Measurements from ENCODE around the gene MPV17. TPM values are rescaled to one million over a fixed set of nuclear protein-coding genes. Genes with fewer than 3 reads are reported as not detected.
"Not testable (repeated sequence)": the region's sequence is repeated elsewhere in the genome, so short reads cannot be mapped to it uniquely, and the experiment has no call there.

The MPV17 gene
- total RNA-seq, 4 donors from 2014 or later = 92.9 to 151 (median 116) TPM

DNA sequence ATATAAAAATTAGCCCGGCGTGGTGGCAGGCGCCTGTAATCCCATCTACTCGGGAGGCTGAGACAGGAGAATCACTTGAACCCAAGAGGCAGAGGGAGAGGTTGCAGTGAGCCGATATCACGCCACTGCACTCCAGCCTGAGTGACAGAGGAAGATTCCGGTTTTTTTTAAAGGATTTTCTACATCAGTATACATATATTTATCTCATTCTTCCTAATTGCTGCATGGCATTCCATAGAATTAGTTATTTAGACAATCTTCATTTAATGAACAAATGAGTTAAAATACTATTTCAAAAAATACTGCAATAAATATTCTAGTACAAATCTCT lies 31.7 kb upstream of the MPV17 start:
- WGBS, 2 donors = 94% methylated on average over 7 of the region's 7 CpGs
- H3K36me3 ChIP-seq = no peaks in the 10 kb centered on the region
- no peak for DNase-seq
- intact Hi-C loops (cut with DNase I) = no loop called here
- TF ChIP-seq, protein P1, sequence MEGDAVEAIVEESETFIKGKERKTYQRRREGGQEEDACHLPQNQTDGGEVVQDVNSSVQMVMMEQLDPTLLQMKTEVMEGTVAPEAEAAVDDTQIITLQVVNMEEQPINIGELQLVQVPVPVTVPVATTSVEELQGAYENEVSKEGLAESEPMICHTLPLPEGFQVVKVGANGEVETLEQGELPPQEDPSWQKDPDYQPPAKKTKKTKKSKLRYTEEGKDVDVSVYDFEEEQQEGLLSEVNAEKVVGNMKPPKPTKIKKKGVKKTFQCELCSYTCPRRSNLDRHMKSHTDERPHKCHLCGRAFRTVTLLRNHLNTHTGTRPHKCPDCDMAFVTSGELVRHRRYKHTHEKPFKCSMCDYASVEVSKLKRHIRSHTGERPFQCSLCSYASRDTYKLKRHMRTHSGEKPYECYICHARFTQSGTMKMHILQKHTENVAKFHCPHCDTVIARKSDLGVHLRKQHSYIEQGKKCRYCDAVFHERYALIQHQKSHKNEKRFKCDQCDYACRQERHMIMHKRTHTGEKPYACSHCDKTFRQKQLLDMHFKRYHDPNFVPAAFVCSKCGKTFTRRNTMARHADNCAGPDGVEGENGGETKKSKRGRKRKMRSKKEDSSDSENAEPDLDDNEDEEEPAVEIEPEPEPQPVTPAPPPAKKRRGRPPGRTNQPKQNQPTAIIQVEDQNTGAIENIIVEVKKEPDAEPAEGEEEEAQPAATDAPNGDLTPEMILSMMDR (IDR thresholded peaks at IDR 0.05) = no peak
- no peak for TF ChIP-seq POLR2A (IDR thresholded peaks at IDR 0.05)
- H3K4me1 ChIP-seq = peaks cover 22 to 38% of the 10 kb centered on the region in 2 donors
- no peaks in the 10 kb centered on the region for H3K9me3 ChIP-seq
- H3K27me3 ChIP-seq = no peaks in the 10 kb centered on the region
- no peak overlapping the region for H3K4me3 ChIP-seq (replicated peaks in 1 of 3)
- H3K27ac ChIP-seq = no peak overlapping the region

DNA sequence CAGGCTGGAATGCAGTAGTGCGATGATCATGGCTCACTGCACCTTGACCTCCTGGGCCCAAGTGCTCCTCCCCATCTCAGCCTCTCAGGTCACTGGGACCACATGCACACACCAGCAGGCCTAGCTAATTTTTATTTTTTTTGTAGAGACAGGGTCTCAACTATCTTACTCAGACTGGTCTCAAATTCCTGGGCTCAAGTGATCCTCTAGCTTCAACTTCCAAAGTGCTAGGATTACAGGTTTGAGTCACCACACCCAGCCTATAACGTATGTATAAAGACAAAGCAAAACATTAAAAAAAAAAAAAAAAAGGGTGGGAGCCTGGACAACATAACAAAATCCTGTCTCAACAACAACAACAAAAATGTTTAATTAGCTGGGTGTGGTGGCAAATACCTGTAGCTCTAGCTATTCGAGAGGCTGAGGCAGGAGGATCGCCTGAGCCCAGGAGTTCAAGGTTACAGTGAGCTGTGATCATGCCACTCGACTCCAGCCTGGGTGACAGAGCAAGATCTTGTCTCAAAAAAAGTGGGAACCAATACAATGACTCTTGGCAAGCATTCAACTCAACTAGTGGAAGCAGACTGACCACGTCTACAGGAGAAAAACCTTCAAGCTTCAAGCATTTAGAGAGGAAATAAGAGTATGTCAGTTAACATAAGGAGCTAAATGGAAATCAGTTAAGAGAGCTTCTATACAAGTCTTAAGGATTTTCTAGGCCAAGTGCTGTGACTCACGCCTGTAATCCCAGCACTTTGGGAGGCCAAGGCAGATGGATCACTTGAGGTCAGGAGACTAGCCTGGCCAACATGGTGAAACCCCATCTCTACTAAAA lies 31.1 kb upstream of the MPV17 start:
- Histone ChIP-seq H3K4me3 (replicated peaks in 1 of 3) (no peak overlapping the region), H3K4me1 (peaks cover 22 to 38% of the 10 kb centered on the region in 2 donors), H3K27ac (no peak overlapping the region), H3K27me3 (no peaks in the 10 kb centered on the region), H3K9me3 (no peaks in the 10 kb centered on the region), H3K36me3 (no peaks in the 10 kb centered on the region)
- DNase-seq = no peak
- WGBS, 2 donors = 72 to 73% methylated on average over 7 of the region's 7 CpGs
- intact Hi-C loops (cut with DNase I) = no loop called here
- TF ChIP-seq, protein P1 (IDR thresholded peaks at IDR 0.05) = no peak
- no peak for TF ChIP-seq POLR2A (IDR thresholded peaks at IDR 0.05)

DNA sequence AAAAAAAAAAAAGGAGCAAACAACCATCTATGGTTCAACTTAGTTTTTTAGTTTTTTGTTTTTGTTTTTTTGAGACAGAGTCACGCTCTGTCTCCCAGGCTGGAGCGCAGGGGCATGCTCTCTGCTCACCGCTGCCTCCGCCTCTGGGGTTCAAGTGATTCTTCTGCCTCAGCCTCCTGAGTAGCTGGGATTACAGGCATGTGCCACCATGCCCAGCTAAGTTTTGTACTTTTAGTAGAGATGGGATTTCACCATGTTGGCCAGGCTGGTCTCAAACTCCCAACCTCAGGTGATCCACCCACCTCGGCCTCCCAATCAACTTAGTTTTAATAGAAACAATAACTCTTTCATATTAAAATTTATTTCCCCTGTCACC lies 30.5 kb upstream of the MPV17 start:
- intact Hi-C loops (cut with DNase I); DNase-seq; H3K27ac ChIP-seq; H3K4me3 ChIP-seq (replicated peaks in 1 of 3); H3K27me3 ChIP-seq; H3K36me3 ChIP-seq; H3K9me3 ChIP-seq: not testable (repeated sequence)
- whole genome bisulfite sequencing, 2 donors = 95 to 100% methylated on average over 5 of the region's 5 CpGs
- peaks cover 22 to 39% of the 10 kb centered on the region in 2 donors for H3K4me1 ChIP-seq

DNA sequence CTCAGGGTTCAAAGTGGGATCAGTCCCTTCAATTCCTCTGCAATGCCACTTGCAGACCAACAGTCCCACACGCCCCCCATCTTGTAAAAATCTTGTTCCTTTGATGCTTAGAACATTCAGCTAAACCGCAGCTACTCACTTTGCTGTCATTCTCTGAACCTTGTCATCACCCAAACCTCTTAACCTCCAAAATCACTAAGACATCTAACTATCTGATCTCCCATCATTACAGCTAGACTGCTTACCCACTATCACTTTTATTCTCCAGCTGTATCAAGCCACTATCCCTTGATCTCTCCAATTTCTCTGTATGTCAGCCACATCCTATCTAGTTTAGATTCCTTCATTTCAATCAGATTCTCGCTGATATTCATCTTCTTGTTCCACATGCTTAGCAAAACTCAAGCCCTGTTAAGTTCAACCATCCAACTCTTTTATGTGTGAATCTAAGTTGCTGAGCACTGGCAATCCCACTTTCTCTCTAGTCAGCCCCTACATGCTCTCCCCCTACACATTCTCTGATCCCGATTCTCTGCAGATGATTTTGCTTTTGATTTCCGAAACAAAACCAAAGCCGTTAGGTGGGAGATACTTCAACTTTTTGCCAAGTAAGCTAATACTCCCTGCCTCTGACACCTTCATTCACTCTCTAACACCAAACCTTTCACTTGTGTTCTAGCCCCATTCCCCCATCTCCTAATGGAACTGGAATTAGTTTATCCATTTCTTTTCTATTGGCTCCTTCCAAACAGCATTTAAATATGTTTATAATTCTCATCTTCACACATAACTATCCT lies 29.1 kb upstream of the MPV17 start:
- Histone ChIP-seq H3K4me1 (peaks cover 22 to 47% of the 10 kb centered on the region in 2 donors), H3K36me3 (no peaks in the 10 kb centered on the region), H3K27ac (no peak overlapping the region), H3K27me3 (no peaks in the 10 kb centered on the region), H3K9me3 (no peaks in the 10 kb centered on the region), H3K4me3 (replicated peaks in 1 of 3) (no peak overlapping the region)
- TF ChIP-seq POLR2A (IDR thresholded peaks at IDR 0.05) = no peak
- TF ChIP-seq, protein P1 (IDR thresholded peaks at IDR 0.05) = no peak
- no peak for DNase-seq
- 89 to 90% methylated on average over 6 of the region's 6 CpGs for WGBS, 2 donors
- intact Hi-C loops (cut with DNase I) = no loop called here

DNA sequence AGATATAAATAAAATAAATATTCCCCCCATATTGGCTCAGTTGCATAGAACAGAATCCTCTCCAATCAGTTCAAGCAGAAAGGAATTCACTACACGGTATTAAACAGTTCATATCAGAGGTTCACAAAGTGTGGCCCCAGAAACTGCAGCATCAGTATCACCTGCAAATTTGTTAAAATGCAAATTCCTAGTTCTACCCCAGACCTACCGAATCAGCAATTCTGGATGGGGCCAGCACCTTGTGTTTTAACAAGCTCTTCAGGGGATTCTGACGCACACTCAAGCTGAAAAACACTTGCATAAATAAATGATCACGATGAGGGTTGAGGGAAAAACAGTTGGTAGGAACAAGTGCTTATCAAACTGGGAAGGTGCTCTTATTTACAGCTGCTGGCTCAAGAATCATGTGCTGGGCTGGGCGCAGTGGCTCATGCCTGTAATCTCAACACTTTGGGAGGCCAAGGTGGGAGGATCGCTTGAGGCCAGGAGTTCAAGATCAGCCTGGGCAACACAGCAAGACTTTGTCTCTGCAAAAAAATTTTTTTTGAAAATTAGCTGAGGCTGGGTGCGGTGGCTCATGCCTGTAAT lies 27.3 kb upstream of the MPV17 start:
- Histone ChIP-seq H3K4me3 (replicated peaks in 1 of 3) (no peak overlapping the region), H3K36me3 (no peaks in the 10 kb centered on the region), H3K27ac (peak overlapping the region in 2 of 3 donors; percentile 16 to 26), H3K4me1 (peaks cover 27 to 49% of the 10 kb centered on the region in 2 donors), H3K27me3 (no peaks in the 10 kb centered on the region), H3K9me3 (no peaks in the 10 kb centered on the region)
- no peak for DNase-seq
- 61 to 74% methylated on average over 7 of the region's 7 CpGs for WGBS, 2 donors
- intact Hi-C loops (cut with DNase I) = no loop called here
- TF ChIP-seq, protein P1 (IDR thresholded peaks at IDR 0.05) = no peak
- no peak for TF ChIP-seq POLR2A (IDR thresholded peaks at IDR 0.05)
